Astrocyte of the spinal cord (primary cell): ENCODE results near the gene NYAP1.
A peak's percentile ranks its signal among the peaks of the same experiment; 100 is the strongest.

Experiments
- DNase-seq: peaks from one replicate; pipeline ENCODE4 v3.0.0; 2011; ENCODE audit warnings: low read depth, low spot score
- H3K4me3 ChIP-seq: 2 replicates; pipeline ENCODE4 v1.5.1; 2011; ENCODE audit warnings: low read depth, mild to moderate bottlenecking, low read length, moderate library complexity
- in situ Hi-C: cut with HindIII; loops from 2 replicates; pipeline ENCODE4 v1.10.0; 2017; ENCODE audit warnings: low sequenced_read_pairs
- TF ChIP-seq, protein P1 (sequence below): IDR thresholded peaks from 2 replicates; pipeline ENCODE4 v1.5.1; 2012; ENCODE audit warnings: low read depth, mild to moderate bottlenecking, low read length, inconsistent platforms

NYAP1 gene

DNA sequence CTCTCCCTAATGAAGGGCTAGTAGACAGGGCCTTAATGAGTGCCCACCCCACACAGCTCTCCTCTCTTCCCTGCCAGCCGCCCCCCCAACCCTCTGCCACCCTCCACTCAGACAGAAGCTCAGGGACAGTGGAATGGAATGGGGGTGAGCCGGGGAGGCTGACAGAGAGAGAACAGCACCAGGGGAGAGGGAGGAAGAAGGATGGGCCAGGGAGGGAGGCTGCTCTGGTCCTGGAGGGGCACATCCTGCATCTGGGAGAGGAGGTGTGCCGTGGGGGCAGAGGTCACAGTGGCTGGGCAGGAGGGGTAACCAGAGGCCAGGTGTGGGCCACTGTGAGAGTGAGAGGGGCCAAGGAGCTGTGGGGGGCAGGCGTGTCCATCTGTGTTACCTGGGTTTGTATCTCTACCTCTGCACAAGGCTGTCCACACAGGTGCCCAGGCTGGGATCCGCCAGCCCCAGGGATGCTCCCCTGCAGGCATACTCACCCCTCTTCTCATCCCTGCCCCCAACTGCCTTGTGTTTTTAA lies 2.4 kb downstream of the NYAP1 start:
- TF ChIP-seq, protein P1, sequence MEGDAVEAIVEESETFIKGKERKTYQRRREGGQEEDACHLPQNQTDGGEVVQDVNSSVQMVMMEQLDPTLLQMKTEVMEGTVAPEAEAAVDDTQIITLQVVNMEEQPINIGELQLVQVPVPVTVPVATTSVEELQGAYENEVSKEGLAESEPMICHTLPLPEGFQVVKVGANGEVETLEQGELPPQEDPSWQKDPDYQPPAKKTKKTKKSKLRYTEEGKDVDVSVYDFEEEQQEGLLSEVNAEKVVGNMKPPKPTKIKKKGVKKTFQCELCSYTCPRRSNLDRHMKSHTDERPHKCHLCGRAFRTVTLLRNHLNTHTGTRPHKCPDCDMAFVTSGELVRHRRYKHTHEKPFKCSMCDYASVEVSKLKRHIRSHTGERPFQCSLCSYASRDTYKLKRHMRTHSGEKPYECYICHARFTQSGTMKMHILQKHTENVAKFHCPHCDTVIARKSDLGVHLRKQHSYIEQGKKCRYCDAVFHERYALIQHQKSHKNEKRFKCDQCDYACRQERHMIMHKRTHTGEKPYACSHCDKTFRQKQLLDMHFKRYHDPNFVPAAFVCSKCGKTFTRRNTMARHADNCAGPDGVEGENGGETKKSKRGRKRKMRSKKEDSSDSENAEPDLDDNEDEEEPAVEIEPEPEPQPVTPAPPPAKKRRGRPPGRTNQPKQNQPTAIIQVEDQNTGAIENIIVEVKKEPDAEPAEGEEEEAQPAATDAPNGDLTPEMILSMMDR: no peak
- no peak overlapping the region for H3K4me3 ChIP-seq
- in situ Hi-C loops: no loop called here
- no peak for DNase-seq

DNA sequence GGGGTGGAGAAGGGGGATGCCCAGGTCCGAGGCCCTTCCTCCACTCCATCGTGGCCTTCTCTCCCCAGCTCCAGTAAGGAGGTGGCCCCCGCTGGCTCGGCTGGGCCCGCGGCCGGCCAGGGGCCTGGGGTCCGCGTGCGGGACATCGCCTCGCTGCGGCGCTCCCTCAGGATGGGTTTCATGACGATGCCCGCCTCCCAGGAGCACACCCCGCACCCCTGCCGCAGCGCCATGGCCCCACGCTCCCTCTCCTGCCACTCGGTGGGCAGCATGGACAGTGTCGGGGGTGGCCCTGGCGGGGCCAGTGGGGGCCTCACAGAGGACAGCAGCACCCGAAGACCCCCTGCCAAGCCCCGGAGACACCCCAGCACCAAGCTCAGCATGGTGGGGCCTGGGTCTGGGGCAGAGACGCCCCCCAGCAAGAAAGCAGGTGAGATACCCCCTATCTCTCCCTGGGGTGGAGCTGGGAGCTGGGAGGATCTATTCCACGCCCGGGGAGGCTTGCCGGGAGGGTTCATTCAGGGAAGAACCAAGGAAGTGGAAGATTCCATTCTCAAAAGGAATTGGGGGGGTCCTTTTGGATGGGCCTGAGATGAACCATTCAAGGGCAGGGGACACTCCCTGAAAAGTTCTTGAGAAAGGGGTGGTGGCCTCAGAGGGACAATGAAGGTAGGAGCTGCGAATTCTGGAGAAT lies 3.2 kb downstream of the NYAP1 start:
- TF ChIP-seq, protein P1: no peak
- in situ Hi-C loops: no loop called here
- peak; percentile 27 for DNase-seq

DNA sequence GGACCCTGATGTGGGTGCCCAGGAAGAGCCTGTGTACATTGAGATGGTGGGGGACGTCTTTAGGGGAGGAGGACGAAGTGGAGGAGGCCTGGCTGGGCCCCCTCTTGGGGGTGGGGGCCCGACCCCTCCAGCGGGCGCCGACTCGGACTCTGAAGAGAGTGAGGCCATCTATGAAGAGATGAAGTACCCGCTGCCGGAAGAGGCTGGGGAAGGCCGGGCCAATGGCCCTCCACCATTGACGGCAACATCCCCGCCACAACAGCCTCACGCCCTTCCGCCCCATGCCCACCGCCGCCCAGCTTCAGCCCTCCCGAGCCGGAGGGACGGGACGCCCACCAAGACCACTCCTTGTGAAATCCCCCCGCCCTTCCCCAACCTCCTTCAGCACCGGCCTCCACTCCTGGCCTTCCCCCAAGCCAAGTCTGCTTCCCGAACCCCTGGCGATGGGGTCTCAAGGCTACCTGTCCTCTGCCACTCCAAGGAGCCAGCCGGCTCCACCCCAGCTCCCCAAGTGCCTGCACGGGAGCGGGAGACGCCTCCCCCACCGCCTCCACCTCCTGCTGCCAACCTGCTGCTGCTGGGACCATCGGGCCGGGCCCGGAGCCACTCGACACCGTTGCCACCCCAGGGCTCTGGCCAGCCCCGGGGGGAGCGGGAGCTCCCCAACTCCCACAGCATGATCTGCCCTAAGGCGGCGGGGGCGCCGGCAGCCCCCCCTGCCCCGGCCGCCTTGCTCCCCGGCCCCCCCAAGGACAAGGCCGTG lies 4.8 kb downstream of the NYAP1 start:
- no peak overlapping the region for H3K4me3 ChIP-seq
- TF ChIP-seq, protein P1: no peak
- in situ Hi-C loops: no loop called here
- no peak for DNase-seq

More for the DNA sequence above, 3.2 kb downstream of the NYAP1 start:
- H3K4me3 ChIP-seq: no peak overlapping the region

DNA sequence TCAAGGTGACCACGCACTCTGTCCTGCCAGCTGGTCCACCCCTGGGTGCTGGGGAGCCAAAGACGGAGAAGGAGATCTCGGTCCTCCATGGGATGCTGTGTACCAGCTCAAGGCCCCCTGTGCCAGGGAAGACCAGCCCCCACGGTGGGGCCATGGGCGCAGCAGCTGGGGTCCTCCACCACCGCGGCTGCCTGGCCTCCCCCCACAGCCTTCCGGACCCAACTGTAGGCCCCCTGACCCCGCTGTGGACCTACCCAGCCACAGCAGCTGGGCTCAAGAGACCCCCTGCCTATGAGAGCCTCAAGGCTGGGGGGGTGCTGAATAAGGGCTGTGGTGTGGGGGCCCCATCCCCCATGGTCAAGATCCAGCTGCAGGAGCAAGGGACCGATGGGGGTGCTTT lies 5.4 kb downstream of the NYAP1 start:
- TF ChIP-seq, protein P1: no peak
- H3K4me3 ChIP-seq: no peak overlapping the region
- DNase-seq: no peak
- in situ Hi-C loops: no loop called here

DNA sequence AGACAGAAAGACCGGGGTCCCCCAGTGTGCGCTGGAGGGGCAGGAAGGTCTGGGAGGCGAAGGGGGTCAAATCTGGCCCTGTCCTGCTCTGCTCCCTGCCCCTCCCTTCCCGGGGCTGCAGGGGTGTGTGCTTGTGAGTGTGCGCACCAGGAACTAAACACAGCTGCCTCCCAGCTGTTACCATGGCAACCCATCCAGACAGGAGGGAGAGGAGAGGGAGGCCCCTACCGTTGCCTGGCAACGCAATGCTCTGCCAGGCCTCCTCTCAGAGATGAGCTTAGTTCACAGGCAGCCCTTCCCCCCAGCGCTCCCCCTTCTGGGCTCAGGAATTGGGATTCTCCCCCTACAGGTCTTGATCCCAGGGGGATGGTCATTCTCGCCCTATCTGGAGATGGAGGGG lies 6.1 kb downstream of the NYAP1 start:
- peak; percentile 91 for DNase-seq
- TF ChIP-seq, protein P1: no peak
- in situ Hi-C loops: no loop called here
- H3K4me3 ChIP-seq: no peak overlapping the region

DNA sequence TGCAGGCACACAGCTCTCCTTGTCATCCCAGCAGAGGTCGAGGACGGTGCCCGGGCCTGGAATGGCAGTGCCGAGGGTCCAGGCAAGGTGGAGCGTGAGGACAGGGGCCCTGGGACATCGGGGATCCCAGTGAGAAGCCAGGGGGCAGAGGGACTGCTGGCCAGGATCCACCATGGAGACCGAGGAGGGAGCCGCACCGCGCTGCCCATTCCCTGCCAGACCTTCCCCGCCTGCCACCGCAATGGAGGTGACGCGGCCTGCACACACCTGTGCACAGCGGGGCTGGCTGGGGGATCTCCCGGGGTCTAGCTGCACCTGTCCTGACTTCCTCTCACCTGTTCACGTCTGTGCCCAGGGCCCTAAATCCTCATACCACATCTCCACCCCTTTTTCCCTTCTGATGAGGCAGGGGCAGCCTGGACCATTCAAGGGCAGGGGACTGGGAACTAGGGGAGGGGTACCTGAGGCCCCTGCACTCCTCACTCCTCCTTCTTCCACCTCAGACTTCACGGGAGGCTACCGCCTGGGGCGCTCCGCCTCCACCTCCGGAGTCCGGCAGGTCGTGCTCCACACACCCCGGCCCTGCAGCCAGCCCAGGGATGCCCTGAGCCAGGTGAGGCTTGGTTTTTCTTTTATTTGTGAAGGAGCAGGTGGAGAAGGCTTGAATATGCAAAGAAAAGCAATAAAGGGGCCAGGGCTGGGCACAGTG lies 6.9 kb downstream of the NYAP1 start:
- TF ChIP-seq, protein P1: no peak
- no peak for DNase-seq
- H3K4me3 ChIP-seq: no peak overlapping the region
- in situ Hi-C loops: no loop called here
